ENCODE measurements around the gene SSRP1.
A peak's percentile ranks its signal among the peaks of the same experiment; 100 is the strongest.

The SSRP1 gene

GRCh38 chr11:57314221-57314973 is 21.3 kb downstream of the SSRP1 start:
- no peak for DNase-seq (ENCODE audit: low read depth)

DNA sequence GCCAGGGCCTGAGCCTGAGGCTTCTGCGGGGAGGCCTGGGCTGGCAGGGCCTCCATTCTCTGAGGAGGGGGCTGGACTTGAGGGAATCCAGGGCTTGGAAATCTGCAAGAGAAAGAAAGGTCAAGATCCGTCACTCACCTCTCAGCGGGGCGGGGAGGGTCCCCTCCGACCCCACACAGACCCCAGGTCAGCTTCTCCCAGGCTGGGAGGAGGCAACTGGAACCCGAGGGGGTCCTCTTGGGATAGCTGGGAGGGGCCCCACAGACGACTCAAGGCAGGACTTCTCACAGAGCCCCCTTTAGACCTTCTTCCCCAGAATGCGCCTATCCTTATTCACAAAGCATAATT is 21.9 kb downstream of the SSRP1 start:
- DNase-seq (ENCODE audit: low read depth) = no peak

GRCh38 chr11:57313071-57313787 is 22.5 kb downstream of the SSRP1 start:
- no peak for DNase-seq (ENCODE audit: low read depth)

- DNase-seq (ENCODE audit: low read depth) = no peak
Measured at GRCh38 chr11:57312511-57313021, 23.1 kb downstream of the SSRP1 start.

DNA sequence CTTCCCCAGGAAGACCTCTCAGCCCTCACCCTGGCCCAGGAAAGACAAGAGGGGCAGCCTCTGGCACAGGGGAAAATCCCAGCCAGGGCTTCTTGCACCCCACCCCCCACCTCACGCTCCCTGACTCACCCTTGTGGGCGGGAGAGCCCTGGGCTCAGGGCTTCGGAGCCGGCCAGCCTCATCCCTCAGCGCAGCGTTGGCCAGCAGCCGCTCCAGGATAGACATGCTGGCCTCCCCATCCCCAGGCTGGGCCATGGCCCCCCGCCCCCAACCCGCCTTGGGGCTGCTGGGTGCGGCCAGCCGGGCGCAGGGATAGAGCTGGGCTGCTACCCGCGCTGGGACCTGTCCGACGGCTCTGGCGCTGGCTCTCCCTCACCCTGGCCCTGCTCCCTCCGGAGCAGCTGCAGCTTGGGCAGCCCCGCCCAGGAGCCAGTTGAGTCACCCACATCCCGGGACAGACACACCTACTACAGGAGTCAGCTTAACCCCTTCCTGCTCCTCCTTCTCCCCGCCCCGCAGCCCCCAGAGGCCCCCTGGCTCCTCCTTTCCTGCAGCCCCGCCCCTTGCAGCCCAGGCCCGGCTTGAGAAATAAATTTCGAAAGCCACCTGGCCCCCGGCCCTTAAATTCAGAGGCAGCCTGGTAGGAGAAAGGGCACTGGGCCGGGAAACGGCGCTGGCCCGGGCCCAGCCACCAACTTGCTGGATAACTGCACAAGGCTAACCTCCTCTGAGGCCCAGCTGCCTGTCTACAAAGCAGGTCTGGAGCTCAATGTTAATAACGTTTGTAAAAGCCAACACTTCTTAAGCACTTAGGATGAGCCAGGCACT is 24.4 kb downstream of the SSRP1 start:
- peak; percentile 96 for DNase-seq (ENCODE audit: low read depth)

DNA sequence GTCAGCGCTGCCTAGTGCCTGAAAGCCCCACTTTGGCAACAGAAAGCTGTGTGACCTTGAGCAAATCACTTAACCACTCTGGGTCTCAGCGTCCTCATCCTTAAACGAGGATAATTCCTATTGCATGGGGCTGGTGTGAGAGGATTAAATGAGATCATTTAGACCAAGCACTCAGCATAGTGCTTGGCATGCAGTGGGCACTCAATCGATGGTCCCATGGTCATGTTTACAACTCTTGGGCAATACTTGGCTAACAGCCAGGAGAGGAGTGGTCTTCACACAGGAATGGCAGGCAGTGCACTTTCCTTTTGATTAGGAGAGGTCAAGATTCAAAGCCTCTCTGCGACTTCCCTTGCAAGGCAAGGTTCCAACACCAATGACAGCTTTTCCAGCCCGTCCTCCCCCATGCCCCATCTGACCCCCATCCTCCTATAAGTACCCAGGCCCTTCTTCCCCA is 25.0 kb downstream of the SSRP1 start:
- no peak for DNase-seq (ENCODE audit: low read depth)

GRCh38 chr11:57310091-57310490 is 25.6 kb downstream of the SSRP1 start:
- no peak for DNase-seq (ENCODE audit: low read depth)

GRCh38 chr11:57309106-57310059 is 26.3 kb downstream of the SSRP1 start:
- no peak for DNase-seq (ENCODE audit: low read depth)

DNA sequence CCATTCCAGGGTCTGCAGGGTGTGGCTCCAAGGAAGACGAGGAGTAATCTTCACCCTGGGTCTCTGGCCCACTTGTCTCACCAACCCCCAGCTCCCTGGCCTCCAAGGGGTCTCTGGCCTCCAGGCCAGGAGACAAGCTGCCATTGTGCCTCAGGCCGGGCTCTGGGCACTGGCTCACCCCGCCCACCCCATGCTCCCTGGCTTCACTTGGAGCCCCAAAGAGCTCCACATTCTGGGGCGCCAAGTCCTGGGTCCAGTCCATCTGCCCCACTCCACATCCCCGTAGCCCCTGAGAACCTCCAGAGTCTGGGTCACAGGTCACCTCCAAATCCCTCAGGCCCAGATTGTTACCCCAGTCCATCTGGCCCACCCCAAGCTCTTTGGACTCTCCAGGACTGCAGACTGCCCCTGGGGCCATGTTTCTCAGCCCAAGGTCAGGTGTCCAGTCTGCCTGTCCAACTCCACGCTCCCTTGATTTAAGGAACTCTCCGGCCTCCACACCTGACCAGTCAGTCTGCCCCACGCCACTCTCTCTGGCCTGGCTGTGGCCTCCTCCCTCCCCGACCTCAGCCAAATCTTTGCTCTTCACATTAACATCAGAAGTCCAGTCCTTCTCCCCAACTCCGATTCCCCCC is 27.1 kb downstream of the SSRP1 start:
- DNase-seq (ENCODE audit: low read depth) = no peak

GRCh38 chr11:57307666-57308270 is 27.9 kb downstream of the SSRP1 start:
- DNase-seq (ENCODE audit: low read depth) = no peak

- DNase-seq (ENCODE audit: low read depth) = no peak
Measured at GRCh38 chr11:57306940-57307565, 28.6 kb downstream of the SSRP1 start.

DNA sequence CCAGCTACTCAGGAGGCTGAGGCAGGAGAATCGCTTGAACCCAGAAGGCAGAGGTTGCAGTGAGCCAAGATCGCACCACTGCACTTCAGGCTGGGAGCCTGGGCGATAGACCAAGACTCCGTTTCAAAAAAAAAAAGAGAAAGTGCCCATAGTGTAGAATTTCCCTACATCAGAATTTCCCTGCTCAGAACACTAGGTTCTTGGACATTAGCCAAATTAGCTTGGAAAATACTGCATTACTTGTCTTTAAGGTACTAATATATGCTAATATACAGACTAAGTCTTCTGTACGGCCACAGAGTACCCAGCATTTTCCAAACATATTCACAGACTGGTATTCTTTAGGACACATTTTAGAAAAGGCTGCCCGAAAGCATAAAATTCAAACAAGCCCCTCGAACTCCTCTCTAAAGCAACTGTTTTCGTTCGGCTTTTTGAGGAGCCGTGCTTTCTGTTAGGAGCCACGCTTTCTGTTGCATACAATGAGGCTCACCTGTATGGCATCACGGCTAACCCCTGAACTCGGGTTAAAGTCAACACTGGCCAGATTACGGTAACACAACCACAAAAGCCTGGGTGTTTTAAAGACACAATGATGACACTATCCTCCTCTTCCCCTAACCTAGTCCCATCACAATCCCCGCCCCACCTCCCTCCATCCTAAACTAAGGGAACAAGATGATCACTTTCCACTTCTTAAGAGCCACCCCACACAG is 29.4 kb downstream of the SSRP1 start:
- DNase-seq (ENCODE audit: low read depth) = no peak

DNA sequence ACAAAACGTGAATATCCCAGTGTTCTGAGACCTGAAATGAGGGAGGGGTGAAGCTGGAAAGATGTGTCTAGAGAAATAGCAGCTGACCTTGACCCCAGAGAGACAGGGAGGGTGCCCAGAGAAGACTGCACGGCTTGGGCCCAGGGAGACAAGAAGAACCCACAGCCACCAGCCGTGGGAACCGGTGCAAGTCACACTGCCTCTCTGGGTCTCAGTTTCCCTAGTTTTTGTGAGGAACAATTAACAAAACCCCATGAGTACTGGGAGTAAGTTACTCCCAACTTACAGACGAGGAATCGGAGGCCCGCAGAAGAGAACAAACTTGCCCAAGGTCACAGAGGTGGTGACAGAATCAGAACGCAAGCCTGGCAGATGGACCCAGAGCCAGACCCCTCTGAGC is 30.2 kb downstream of the SSRP1 start:
- no peak for DNase-seq (ENCODE audit: low read depth)

- DNase-seq (ENCODE audit: low read depth) = no peak
Measured at GRCh38 chr11:57303990-57304579, 31.6 kb downstream of the SSRP1 start.

DNA sequence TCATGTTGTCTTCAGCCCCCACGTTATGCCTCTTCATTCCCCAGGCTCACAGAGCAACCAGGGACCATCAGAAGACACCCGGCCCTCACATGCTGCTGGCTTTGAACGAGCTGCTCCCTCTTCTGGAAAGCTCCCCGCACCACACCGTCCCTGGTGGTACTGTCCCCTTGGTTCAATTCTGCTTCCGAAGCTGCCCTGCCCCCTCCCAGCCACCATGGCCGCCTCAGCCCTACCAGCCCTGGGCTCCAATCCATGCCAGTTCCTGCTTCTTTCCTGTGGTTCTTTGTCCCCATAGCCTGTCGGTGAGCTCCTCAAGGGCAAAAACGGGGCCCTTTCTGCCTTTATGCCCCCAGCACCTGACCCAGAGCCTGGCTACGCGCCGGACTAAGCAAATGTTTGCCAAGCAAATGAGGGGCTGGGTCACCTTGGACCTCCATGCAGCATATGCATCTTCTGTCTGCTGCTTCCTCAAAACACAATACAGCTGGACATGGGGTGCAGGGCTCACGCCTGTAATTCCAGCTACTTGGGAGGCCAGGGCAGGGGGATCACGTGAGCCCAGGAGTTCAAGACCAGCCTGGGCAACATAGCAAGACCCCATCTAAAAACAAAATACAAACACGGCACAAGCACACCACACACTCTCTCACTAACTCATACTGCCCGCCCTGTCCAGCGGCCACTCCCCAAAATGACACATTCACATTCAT is 32.3 kb downstream of the SSRP1 start:
- DNase-seq (ENCODE audit: low read depth) = no peak

DNA sequence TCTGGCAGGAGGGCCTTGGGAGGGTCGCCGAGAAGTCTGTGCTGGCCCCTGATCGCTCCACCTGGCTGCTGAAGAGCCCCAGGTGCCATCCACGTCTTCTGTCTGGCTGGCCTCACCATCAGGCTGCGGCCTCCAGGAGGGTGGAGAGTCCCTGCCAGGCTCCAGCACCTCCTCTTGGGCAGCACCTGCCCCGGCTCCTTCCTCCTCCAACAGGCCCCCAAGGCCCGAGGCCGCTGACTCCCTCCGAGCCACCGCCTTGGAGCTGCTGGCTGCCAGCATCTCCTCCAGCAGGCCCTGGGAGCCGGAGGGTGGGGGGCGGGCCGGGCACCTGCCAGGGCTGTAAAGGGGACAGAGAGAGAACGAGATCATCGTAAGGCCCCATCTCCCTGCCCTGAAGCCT is 33.2 kb downstream of the SSRP1 start:
- DNase-seq (ENCODE audit: low read depth) = no peak

GRCh38 chr11:57301711-57302423 is 33.8 kb downstream of the SSRP1 start:
- no peak for DNase-seq (ENCODE audit: low read depth)

GRCh38 chr11:57300785-57301184 is 34.9 kb downstream of the SSRP1 start:
- no peak for DNase-seq (ENCODE audit: low read depth)

Measured in ELR (cell line).